ENCODE results near the gene COLEC12.

The COLEC12 gene

GRCh38 chr18:420661-421246, 79.7 kb downstream of the COLEC12 start:
- H3K27ac ChIP-seq (ENCODE audit: low read depth, low read length) = no peak overlapping the region
- no peaks in the 10 kb centered on the region for H3K9me3 ChIP-seq (ENCODE audit: insufficient read depth, low read length)
- no peak overlapping the region for H3K4me2 ChIP-seq (ENCODE audit: low read depth, low read length, poor library complexity, severe bottlenecking)
- H3K27me3 ChIP-seq (ENCODE audit: low read length) = no peaks in the 10 kb centered on the region
- H3F3A ChIP-seq (ENCODE audit: insufficient read depth) = no peaks in the 10 kb centered on the region
- no peaks in the 10 kb centered on the region for H3K36me3 ChIP-seq (ENCODE audit: low read length)
- H4K20me1 ChIP-seq (ENCODE audit: low read depth, low read length) = no peaks in the 10 kb centered on the region
- no peak overlapping the region for H3K9ac ChIP-seq (ENCODE audit: low read length)
- H3K4me3 ChIP-seq (ENCODE audit: insufficient read depth, low read length, poor library complexity, severe bottlenecking) = no peak overlapping the region
- H2AFZ ChIP-seq (ENCODE audit: low read depth, low read length, severe bottlenecking) = no peak overlapping the region
- H3K9me2 ChIP-seq (replicated peaks; ENCODE audit: insufficient read depth, low read length) = no peaks in the 10 kb centered on the region
- TF ChIP-seq EZH2phosphoT487 (conservative IDR thresholded peaks at IDR 0.05; ENCODE audit: low read length) (no peak), CTCF (IDR thresholded peaks at IDR 0.05; ENCODE audit: insufficient read depth, low read length, poor library complexity, severe bottlenecking) (no peak)
- no peaks in the 10 kb centered on the region for H3K79me2 ChIP-seq (ENCODE audit: insufficient read depth, low read length)

GRCh38 chr18:419541-420175, 80.8 kb downstream of the COLEC12 start:
- TF ChIP-seq CTCF (IDR thresholded peaks at IDR 0.05; ENCODE audit: insufficient read depth, low read length, poor library complexity, severe bottlenecking) (no peak), EZH2phosphoT487 (conservative IDR thresholded peaks at IDR 0.05; ENCODE audit: low read length) (no peak)
- Histone ChIP-seq H3K27me3 (ENCODE audit: low read length) (no peaks in the 10 kb centered on the region), H3K79me2 (ENCODE audit: insufficient read depth, low read length) (no peaks in the 10 kb centered on the region), H2AFZ (ENCODE audit: low read depth, low read length, severe bottlenecking) (no peak overlapping the region), H3K36me3 (ENCODE audit: low read length) (no peaks in the 10 kb centered on the region), H3K4me2 (ENCODE audit: low read depth, low read length, poor library complexity, severe bottlenecking) (no peak overlapping the region), H3K27ac (ENCODE audit: low read depth, low read length) (no peak overlapping the region), H3F3A (ENCODE audit: insufficient read depth) (no peaks in the 10 kb centered on the region), H3K4me3 (ENCODE audit: insufficient read depth, low read length, poor library complexity, severe bottlenecking) (no peak overlapping the region), H3K9ac (ENCODE audit: low read length) (no peak overlapping the region), H4K20me1 (ENCODE audit: low read depth, low read length) (no peaks in the 10 kb centered on the region), H3K9me2 (replicated peaks; ENCODE audit: insufficient read depth, low read length) (no peaks in the 10 kb centered on the region), H3K9me3 (ENCODE audit: insufficient read depth, low read length) (no peaks in the 10 kb centered on the region)

- H3K27me3 ChIP-seq (ENCODE audit: low read length) = no peaks in the 10 kb centered on the region
- no peak overlapping the region for H3K9ac ChIP-seq (ENCODE audit: low read length)
- no peaks in the 10 kb centered on the region for H3F3A ChIP-seq (ENCODE audit: insufficient read depth)
- no peak overlapping the region for H3K4me2 ChIP-seq (ENCODE audit: low read depth, low read length, poor library complexity, severe bottlenecking)
- no peaks in the 10 kb centered on the region for H3K9me3 ChIP-seq (ENCODE audit: insufficient read depth, low read length)
- TF ChIP-seq EZH2phosphoT487 (conservative IDR thresholded peaks at IDR 0.05; ENCODE audit: low read length) (no peak), CTCF (IDR thresholded peaks at IDR 0.05; ENCODE audit: insufficient read depth, low read length, poor library complexity, severe bottlenecking) (no peak)
- no peaks in the 10 kb centered on the region for H3K79me2 ChIP-seq (ENCODE audit: insufficient read depth, low read length)
- no peaks in the 10 kb centered on the region for H4K20me1 ChIP-seq (ENCODE audit: low read depth, low read length)
- no peak overlapping the region for H2AFZ ChIP-seq (ENCODE audit: low read depth, low read length, severe bottlenecking)
- no peaks in the 10 kb centered on the region for H3K36me3 ChIP-seq (ENCODE audit: low read length)
- H3K27ac ChIP-seq (ENCODE audit: low read depth, low read length) = no peak overlapping the region
- no peak overlapping the region for H3K4me3 ChIP-seq (ENCODE audit: insufficient read depth, low read length, poor library complexity, severe bottlenecking)
- no peaks in the 10 kb centered on the region for H3K9me2 ChIP-seq (replicated peaks; ENCODE audit: insufficient read depth, low read length)
These were observed 83.0 kb downstream of the COLEC12 start for GRCh38 chr18:417495-417894.
